Subcutaneous abdominal adipose tissue (tissue), 5 donors: Measurements from ENCODE around the gene EXOC6B.

ENCODE experiments used
- H3K27ac ChIP-seq: one replicate; pipeline ENCODE4 v1.7.0; 2013; ENCODE audit warnings: low read depth, mild to moderate bottlenecking, inconsistent platforms, low read length, moderate library complexity
- H3K27me3 ChIP-seq, 5 donors: one replicate each; pipeline ENCODE4 v1.7.0; 2013; ENCODE audit warnings: low read length in 5 of 5, inconsistent platforms in 1 of 5; ENCODE audit not compliant: control insufficient read depth in 5 of 5, insufficient read depth in 4 of 5
- H3K36me3 ChIP-seq, 5 donors: one replicate each; pipeline ENCODE4 v1.7.0; 2013; ENCODE audit warnings: low read length in 5 of 5; ENCODE audit not compliant: control insufficient read depth in 5 of 5, insufficient read depth in 5 of 5
- H3K4me1 ChIP-seq, 5 donors: one replicate each; pipeline ENCODE4 v1.7.0; 2013; ENCODE audit warnings: low read length in 5 of 5, mild to moderate bottlenecking in 3 of 5, moderate library complexity in 1 of 5; ENCODE audit not compliant: control insufficient read depth in 5 of 5, insufficient read depth in 5 of 5
- H3K4me3 ChIP-seq, 5 donors: one replicate each; pipeline ENCODE4 v1.7.0; 2013; ENCODE audit warnings: low read length in 5 of 5, low read depth in 1 of 5
- H3K9ac ChIP-seq, 5 donors: one replicate each; pipeline ENCODE4 v1.7.0; 2013; ENCODE audit warnings: low read length in 5 of 5, mild to moderate bottlenecking in 4 of 5, moderate library complexity in 3 of 5
- H3K9me3 ChIP-seq, 5 donors: one replicate each; pipeline ENCODE4 v1.7.0; 2013; ENCODE audit warnings: low read length in 5 of 5; ENCODE audit not compliant: control insufficient read depth in 5 of 5
- donor health status: healthy.
- donor health status: healthy.
- donor health status: healthy.
- donor health status: healthy.
- donor health status: healthy.

Gene EXOC6B

DNA sequence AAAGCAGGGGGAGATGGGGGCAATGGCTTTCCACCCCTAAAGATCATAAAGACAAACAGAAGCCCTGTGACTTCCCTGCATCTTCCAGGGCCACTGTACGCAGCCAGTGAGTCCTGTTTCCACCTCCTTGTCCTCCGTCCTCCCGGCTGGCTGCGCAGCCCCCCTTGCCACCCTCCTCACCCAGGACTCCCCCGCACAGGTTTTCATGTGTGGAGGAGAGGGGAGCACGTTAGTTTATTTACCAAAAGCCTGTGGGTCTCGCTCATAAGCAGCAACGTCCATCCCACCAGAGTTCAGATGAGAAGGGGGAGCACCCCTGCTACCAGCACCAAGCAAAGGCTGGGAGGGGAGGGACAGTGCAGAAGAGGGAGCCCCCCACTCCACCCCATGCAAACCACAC lies 689.9 kb downstream of the EXOC6B start:
- no peaks in the 10 kb centered on the region for H3K27me3 ChIP-seq
- no peaks in the 10 kb centered on the region for H3K9me3 ChIP-seq
- H3K9ac ChIP-seq: peak overlapping the region in 1 of 5 donors; percentile 56
- no peak overlapping the region for H3K27ac ChIP-seq
- H3K36me3 ChIP-seq: peaks cover 0 to 41% (median 32%) of the 10 kb centered on the region in 5 donors
- no peak overlapping the region for H3K4me3 ChIP-seq
- H3K4me1 ChIP-seq: peaks cover 6 to 59% (median 56%) of the 10 kb centered on the region in 5 donors

DNA sequence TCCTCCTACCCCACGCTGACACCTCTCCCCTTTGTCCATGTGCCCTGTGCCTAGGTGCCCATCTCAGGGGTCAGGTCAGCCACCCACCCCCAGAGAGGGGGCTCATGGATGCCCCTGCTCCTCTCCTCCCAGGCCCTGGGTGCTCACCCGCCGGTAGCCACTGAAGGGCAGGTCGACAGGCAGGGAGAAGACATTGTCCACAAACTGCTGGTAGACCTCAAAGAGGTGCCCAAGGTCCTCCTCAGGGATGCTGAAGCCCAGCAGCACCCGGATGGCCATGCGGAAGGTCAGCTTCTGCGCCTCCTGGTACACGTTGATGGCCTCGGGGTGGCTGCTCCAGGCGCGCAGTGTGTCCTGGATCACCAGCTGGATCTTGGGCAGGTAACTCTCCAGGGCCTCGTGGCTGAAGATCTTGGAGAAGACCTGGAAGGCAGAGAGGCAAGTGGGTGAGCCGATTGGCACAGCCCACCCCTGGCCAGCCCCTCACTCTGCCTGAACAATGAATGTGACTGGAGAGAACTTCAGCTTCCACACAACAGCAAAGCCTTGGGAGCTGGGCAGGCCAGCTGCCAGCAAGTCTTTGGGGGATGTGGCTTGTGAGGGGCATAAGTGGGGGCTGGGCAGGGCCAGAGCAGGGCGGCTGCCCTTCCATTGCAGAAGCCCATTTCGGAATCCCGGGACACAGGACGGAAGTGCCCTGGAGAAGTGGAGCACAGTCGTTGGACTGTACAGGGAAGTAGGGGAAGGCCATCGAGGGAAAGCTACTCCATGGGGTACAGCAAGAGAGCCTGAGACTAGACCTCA lies 690.6 kb downstream of the EXOC6B start:
- Histone ChIP-seq H3K27ac (no peak overlapping the region), H3K9ac (no peak overlapping the region), H3K4me3 (no peak overlapping the region), H3K36me3 (peaks cover 0 to 41% (median 32%) of the 10 kb centered on the region in 5 donors), H3K9me3 (no peaks in the 10 kb centered on the region), H3K27me3 (no peaks in the 10 kb centered on the region), H3K4me1 (peaks cover 5 to 59% (median 54%) of the 10 kb centered on the region in 5 donors)

DNA sequence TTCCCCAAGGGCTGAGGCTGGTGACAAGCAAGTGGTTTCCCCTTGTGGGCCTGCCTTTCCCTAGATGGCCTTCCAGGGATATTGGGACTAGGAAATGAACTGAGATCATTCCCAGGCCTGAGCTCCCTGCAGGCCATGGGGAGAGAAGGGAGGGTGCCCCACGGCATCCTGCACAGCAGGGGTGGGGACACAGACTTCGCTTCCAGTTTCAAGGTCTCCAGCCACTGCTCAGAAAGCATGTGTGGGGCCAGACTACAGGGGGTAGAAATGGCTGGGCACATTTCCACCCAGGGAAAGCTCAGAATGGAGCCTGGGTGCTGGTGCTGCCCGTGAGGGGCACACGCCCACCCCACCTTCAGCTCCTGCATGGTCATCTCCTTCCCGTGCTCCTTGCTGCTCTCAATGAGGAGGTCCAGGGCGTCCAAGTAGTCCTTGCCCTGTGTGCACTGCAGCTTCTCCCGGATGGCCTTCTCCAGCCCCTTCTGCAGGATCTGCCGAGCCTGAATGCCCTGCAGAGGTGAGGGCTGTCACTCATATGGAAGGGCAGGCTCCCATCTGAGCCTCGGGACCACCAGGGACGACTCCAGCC lies 691.3 kb downstream of the EXOC6B start:
- H3K36me3 ChIP-seq: peaks cover 0 to 41% (median 32%) of the 10 kb centered on the region in 5 donors
- H3K27ac ChIP-seq: no peak overlapping the region
- H3K4me3 ChIP-seq: no peak overlapping the region
- no peaks in the 10 kb centered on the region for H3K9me3 ChIP-seq
- H3K9ac ChIP-seq: no peak overlapping the region
- H3K27me3 ChIP-seq: no peaks in the 10 kb centered on the region
- H3K4me1 ChIP-seq: peaks cover 5 to 58% (median 54%) of the 10 kb centered on the region in 5 donors

DNA sequence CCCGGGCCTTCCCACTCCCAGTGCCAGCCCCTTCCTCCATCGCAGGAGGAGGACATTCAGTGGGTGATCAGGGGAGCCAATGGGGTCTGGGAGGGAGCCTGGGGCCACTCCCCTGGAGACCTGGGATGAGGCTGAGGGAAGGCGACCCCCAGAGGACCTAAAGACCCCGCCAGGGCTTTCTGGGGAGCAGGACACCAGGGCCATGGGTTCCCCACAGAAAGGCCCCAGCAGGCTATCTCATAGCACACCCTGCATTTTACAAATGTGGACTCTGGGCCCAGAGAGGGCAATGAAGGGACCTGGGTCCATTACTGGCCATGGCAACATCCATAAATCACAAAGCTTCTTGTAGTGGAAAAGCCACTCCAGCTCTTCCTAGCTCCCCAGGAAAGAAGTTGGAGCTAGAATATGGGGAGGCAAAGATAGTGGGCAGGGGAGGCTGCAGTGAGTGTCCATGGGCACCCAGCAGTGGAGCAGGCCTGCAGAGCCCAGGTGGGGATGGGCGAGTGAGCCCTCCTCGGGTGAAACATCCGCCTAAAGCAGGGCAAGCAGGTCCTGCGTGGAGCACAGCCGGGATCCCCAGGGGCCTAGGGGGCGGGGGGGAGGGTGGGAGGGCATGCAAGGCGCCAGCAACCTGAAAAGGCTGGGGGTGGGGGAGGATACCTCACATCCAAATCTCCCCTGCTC lies 692.0 kb downstream of the EXOC6B start:
- Histone ChIP-seq H3K4me1 (peaks cover 5 to 52% (median 47%) of the 10 kb centered on the region in 5 donors), H3K9ac (no peak overlapping the region), H3K27me3 (no peaks in the 10 kb centered on the region), H3K36me3 (peaks cover 0 to 41% (median 32%) of the 10 kb centered on the region in 5 donors), H3K4me3 (no peak overlapping the region), H3K9me3 (no peaks in the 10 kb centered on the region), H3K27ac (no peak overlapping the region)

DNA sequence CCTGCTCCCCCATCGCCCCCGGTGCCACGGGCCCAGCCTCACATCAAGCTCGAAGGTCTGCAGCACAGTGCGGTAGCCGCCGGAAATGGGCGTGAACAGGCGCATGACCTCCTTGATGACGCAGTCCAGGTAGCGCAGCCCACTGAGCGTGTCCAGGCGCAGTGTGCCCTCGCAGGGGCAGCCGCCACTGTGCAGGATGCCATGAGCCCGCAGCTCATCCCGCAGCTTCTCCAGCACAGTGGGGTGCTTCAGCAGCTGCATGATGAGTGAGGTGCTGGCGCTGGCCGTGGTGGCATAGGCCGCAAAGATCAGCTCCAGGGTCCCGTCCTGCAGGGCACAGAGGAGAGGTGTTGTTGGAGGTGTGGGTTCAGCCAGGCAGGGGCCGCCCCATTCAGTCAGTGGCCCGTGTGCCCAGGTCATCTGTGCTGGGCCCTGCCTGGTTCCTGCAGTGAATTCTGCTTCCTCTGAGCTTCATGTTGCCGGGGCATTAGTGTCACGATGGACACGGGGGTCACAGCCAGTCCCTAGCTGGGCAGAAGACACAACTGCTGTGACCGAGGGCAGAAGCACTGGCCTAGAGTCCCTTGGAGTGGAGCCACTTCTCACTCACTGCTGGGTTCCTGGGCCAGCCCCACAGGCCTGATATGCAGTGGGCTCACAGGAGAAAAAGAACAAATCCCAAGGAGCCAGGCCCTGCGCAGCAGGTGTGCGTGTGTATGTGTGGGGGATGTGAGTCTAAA lies 692.7 kb downstream of the EXOC6B start:
- no peaks in the 10 kb centered on the region for H3K27me3 ChIP-seq
- peaks cover 0 to 41% (median 32%) of the 10 kb centered on the region in 5 donors for H3K36me3 ChIP-seq
- H3K4me1 ChIP-seq: peaks cover 0 to 45% (median 40%) of the 10 kb centered on the region in 5 donors
- H3K9ac ChIP-seq: no peak overlapping the region
- H3K4me3 ChIP-seq: no peak overlapping the region
- H3K9me3 ChIP-seq: no peaks in the 10 kb centered on the region
- no peak overlapping the region for H3K27ac ChIP-seq

DNA sequence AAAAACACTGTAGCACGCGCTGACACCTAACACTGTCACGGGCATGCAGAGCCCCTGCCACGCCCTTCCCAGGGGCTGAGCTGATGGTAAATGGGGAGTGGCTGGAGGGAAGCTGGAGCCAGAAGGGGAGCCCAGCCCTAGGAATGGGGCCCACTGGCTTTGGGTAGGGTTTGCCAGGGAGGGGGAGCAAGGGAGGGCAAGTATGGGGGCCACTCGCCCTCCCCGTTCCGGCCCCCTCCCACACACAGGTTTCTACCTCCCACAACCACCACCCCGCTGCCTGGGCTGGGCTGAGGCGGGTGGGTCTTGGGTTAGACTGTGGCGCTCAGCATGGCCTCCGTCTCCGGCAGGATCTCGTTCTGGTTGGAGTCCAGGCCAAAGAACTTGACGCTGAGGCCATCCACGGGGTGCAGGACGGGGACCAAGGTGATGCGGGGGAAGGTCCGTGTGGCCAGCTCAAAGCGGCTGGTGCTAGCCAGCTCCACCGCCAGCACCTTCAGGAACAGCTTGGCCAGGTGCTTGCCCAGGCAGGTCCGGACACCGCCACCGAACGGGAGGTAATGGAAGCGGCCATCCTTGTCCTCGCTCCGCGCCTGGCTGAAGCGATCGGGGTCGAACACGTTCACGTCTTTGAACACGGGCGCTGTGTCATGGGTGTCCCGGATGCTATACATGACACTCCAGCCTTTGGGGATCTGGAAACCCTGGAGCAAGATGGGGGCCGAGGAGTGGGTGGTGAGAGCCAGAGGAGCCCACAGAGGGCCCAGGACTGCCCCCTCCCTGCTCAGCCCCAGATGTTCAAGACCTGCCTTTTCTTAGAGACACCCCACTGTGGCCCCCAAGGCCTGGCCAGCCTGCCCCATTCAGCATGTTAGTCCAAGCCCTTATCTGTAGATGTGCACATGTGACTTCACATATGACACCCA lies 693.7 kb downstream of the EXOC6B start:
- Histone ChIP-seq H3K4me3 (no peak overlapping the region), H3K36me3 (peaks cover 0 to 41% (median 32%) of the 10 kb centered on the region in 5 donors), H3K27ac (no peak overlapping the region)

DNA sequence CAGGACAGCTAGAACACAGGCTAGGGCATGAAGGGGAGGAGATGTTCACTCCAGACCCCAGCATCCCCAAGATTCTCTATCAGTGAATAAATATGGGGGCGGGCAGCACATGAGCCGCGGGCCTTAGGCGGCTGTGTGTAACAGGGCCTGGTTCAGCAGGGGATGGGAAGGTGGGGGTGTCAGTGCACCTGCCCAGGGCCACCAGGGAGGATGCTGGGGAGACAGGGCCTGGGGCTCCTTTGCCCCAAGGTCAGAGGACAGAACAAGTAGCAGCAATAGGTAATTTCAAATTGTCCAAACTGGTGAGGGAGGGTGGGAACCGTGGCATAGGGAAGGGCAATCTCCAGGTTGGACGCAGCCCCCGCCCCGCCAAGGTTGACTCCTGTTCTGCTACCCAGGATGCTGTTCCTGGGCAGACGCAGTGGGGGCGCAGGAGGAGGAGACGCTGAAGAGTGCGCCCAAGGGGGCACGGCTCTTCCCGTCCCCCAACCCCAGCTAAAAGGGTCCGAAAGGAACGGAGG lies 694.4 kb downstream of the EXOC6B start:
- Histone ChIP-seq H3K27me3 (no peaks in the 10 kb centered on the region), H3K9me3 (no peaks in the 10 kb centered on the region), H3K27ac (peak overlapping the region; percentile 81)

More for the DNA sequence above, 693.7 kb downstream of the EXOC6B start:
- Histone ChIP-seq H3K4me1 (peaks cover 0 to 35% (median 30%) of the 10 kb centered on the region in 5 donors), H3K27me3 (no peaks in the 10 kb centered on the region), H3K9me3 (no peaks in the 10 kb centered on the region), H3K9ac (no peak overlapping the region)

DNA sequence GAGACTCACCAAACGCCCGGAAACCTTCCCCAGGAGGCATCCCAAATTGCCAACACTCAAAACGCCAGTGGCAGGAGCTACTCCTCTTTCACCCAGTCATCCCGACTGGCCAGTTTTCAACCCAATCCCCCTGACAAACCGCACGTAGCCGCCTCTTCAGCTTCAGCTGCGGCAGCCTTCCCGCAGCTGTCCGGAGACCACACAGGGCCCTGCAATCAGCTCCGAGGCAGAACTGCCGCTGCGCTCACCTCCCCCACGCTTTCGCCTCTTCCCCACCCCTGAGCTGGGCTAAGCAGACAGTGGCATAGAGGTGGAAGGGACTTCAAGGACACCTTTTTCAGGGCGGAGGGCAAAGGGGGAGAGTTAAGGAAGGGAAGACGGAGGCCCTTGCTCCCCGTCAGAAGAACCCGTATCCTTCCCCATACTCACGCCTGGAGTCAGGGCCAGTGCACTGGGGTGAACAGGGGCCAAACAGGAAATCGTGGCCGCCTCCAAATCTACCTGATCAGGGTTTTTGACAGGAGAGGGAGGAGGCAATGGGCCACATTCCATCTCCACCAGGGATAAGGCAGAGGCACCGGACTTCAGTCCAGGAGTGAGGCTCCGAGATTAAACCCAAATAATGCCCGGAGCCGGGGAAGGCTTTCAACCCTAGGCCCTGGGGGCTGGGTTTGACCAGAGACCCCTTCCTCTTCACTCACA lies 695.0 kb downstream of the EXOC6B start:
- Histone ChIP-seq H3K27ac (peak overlapping the region; percentile 81), H3K9ac (peak overlapping the region in 1 of 5 donors; percentile 31), H3K4me1 (peaks cover 0 to 21% (median 17%) of the 10 kb centered on the region in 5 donors), H3K27me3 (no peaks in the 10 kb centered on the region), H3K4me3 (no peak overlapping the region), H3K36me3 (peaks cover 0 to 41% (median 32%) of the 10 kb centered on the region in 5 donors), H3K9me3 (no peaks in the 10 kb centered on the region)

More for the DNA sequence above, 694.4 kb downstream of the EXOC6B start:
- H3K4me3 ChIP-seq: no peak overlapping the region
- no peak overlapping the region for H3K9ac ChIP-seq
- peaks cover 0 to 41% (median 32%) of the 10 kb centered on the region in 5 donors for H3K36me3 ChIP-seq
- H3K4me1 ChIP-seq: peaks cover 0 to 27% (median 23%) of the 10 kb centered on the region in 5 donors
